PC-9 (cell line): ENCODE measurements around the gene PLA2R1.

Source experiments
- CTCF ChIP-seq: fragments of 200-600 bp; sonication (generic); conservative IDR thresholded peaks from 2 replicates; pipeline ENCODE4 v1.6.1; 2017; ENCODE audit warnings: mixed run types, antibody characterized with exemption, mild to moderate bottlenecking, moderate library complexity
- EZH2 ChIP-seq: fragments of 200-600 bp; sonication (generic); IDR thresholded peaks from 2 replicates; pipeline ENCODE4 v1.8.0; 2017; ENCODE audit warnings: antibody characterized with exemption, low read depth

GRCh38 chr2:160073284-160073888 is 11.0 kb upstream of the PLA2R1 start:
- TF ChIP-seq CTCF (no peak), EZH2 (no peak)
